GM12878 (cell line): ENCODE data around the gene DEFB114. TPM values are rescaled to one million over a fixed set of nuclear protein-coding genes. Genes with fewer than 3 reads are reported as not detected.

Source experiments
- ATAC-seq: fragments of 200-7000 bp; cut with Tn5 transposase; 3 replicates; pipeline ENCODE4 v1.9.1; 2020; ENCODE audit warnings: mild to moderate bottlenecking, moderate library complexity
- BruUV-seq: library from RNA; stranded (reverse); fragments of 400-500 nt; replicated peaks from 2 replicates; lab custom pipeline; 2021; lab: Mats Ljungman, UMichigan
- CTCF ChIA-PET: fragments of 300-600 bp; sonication (Branson Sonifier 250); formaldehyde crosslinking; extraction: SDS; loops from one replicate; lab custom pipeline; 2021; ENCODE audit warnings: inconsistent platforms; lab: Yijun Ruan, JAX
- POLR2A ChIA-PET: fragments of 350-600 bp; formaldehyde crosslinking; extraction: SDS; loops from one replicate; lab custom pipeline; 2021; ENCODE audit warnings: inconsistent platforms; lab: Charles Lee
- RAD21 ChIA-PET: fragments of 300-600 bp; sonication (Branson Sonifier 250); formaldehyde crosslinking; loops from one replicate; lab custom pipeline; 2023; ENCODE audit warnings: antibody characterized with exemption; ENCODE audit not compliant: unreplicated experiment; lab: Charles Lee
- SMC1A ChIA-PET: fragments of 300-600 bp; sonication (Branson Sonifier 250); formaldehyde crosslinking; loops from one replicate; lab custom pipeline; 2023; ENCODE audit not compliant: unreplicated experiment, uncharacterized antibody; lab: Charles Lee
- DNase-seq: peaks from one replicate; pipeline ENCODE4 v3.0.0-alpha.2; 2011; ENCODE audit warnings: low read depth, low spot score
- FAIRE-seq: peaks from 3 replicates; lab custom pipeline; 2011; peaks lifted over from hg19 to GRCh38; lab: Jason Lieb, UNC
- H2AFZ ChIP-seq: 2 replicates; pipeline ENCODE4 v1.6.0; 2011; ENCODE audit warnings: low read depth, low read length, control low read depth; ENCODE audit not compliant: control insufficient read depth
- H3K27ac ChIP-seq: 2 replicates; pipeline ENCODE4 v1.5.1; 2011; ENCODE audit warnings: control low read depth; ENCODE audit not compliant: control insufficient read depth, insufficient read depth
- H3K27me3 ChIP-seq, 2 experiments: replicated peaks in 1 of 2; 2 replicates each; pipeline versions ENCODE4 v1.6.0 to v1.6.1; 2011; ENCODE audit warnings: low read length in 1 of 2; ENCODE audit not compliant: control insufficient read depth in 2 of 2, insufficient read depth in 2 of 2
- H3K36me3 ChIP-seq, 2 experiments: 2 replicates each; pipeline ENCODE4 v1.5.1; 2011; ENCODE audit warnings: low read length in 1 of 2; ENCODE audit not compliant: control insufficient read depth in 2 of 2, insufficient read depth in 2 of 2
- H3K4me1 ChIP-seq: 2 replicates; pipeline ENCODE4 v1.6.1; 2011; ENCODE audit warnings: mild to moderate bottlenecking, low read length, moderate library complexity, mixed read lengths; ENCODE audit not compliant: control insufficient read depth, insufficient read depth
- H3K4me2 ChIP-seq: 2 replicates; pipeline ENCODE4 v1.6.0; 2011; ENCODE audit warnings: control low read depth; ENCODE audit not compliant: control insufficient read depth, insufficient read depth
- H3K4me3 ChIP-seq: fragments of 200-600 bp; sonication (generic); 2 replicates; pipeline ENCODE4 v1.5.1; 2016
- H3K79me2 ChIP-seq: 2 replicates; pipeline ENCODE4 v1.6.0; 2011; ENCODE audit warnings: low read length; ENCODE audit not compliant: control insufficient read depth, insufficient read depth
- H3K9ac ChIP-seq: 2 replicates; pipeline ENCODE4 v1.8.0; 2011; ENCODE audit warnings: low read length, control low read depth, mixed read lengths; ENCODE audit not compliant: control insufficient read depth, insufficient read depth
- H3K9me3 ChIP-seq: replicated peaks from 3 replicates; pipeline ENCODE4 v1.5.1; 2011; ENCODE audit warnings: mild to moderate bottlenecking, low read length; ENCODE audit not compliant: control insufficient read depth, insufficient read depth
- H4K20me1 ChIP-seq: 2 replicates; pipeline ENCODE4 v1.6.0; 2011; ENCODE audit not compliant: control insufficient read depth, insufficient read depth
- CHD2 ChIP-seq: IDR thresholded peaks from 2 replicates; pipeline ENCODE4 v1.6.1; 2011; ENCODE audit warnings: low read depth, low read length, improper control_type of control experiment, borderline replicate concordance
- FOS ChIP-seq: IDR thresholded peaks from 3 replicates; pipeline ENCODE4 v1.6.1; 2011; ENCODE audit warnings: borderline replicate concordance; ENCODE audit not compliant: insufficient read length; ENCODE audit errors: extremely low read depth
- PBX3 ChIP-seq: IDR thresholded peaks from 2 replicates; pipeline ENCODE4 v1.6.1; 2011; ENCODE audit warnings: mild to moderate bottlenecking, low read depth, low read length, moderate library complexity; ENCODE audit not compliant: insufficient replicate concordance
- POLR2A ChIP-seq: IDR thresholded peaks from 2 replicates; pipeline ENCODE4 v1.6.1; 2011; ENCODE audit warnings: low read depth, mild to moderate bottlenecking, low read length
- RAD21 ChIP-seq: IDR thresholded peaks from 2 replicates; pipeline ENCODE4 v1.6.1; 2011; ENCODE audit warnings: mild to moderate bottlenecking, low read depth, low read length, moderate library complexity; ENCODE audit not compliant: insufficient read depth
- SMC3 ChIP-seq: IDR thresholded peaks from 2 replicates; pipeline ENCODE4 v1.6.1; 2011; ENCODE audit warnings: low read length, improper control_type of control experiment, borderline replicate concordance
- TCF7 ChIP-seq: IDR thresholded peaks from 2 replicates; pipeline ENCODE4 v1.6.1; 2014; ENCODE audit warnings: antibody characterized with exemption, borderline replicate concordance
- WGBS: methylation state at CpG from one replicate; pipeline ENCODE4 v1.1.6; 2016; ENCODE audit warnings: low lambda C conversion rate; ENCODE audit not compliant: insufficient replicate concordance, insufficient coverage; ENCODE audit errors: missing lambda C conversion rate; 5-methylcytosine and 5-hydroxymethylcytosine counted together
- in situ Hi-C: fragments of 300-500 bp; cut with MboI; formaldehyde crosslinking; loops from 9 replicates; pipeline ENCODE4 v1.14.3; 2018; ENCODE audit warnings: mixed read lengths
- intact Hi-C: fragments of 100-400 bp; cut with micrococcal nuclease; formaldehyde crosslinking; loops from one replicate; pipeline ENCODE4 v1.14.2; 2022; ENCODE audit not compliant: unreplicated experiment
- polyA plus RNA-seq, 11 experiments: library from polyadenylated mRNA; depleted of rRNA in 4 of 11; unstranded in 6 of 11; stranded (reverse) in 5 of 11; fragments of >200 nt; fragmentation: Nextera tagmentation in 4 of 11; fragmentation: Illumina TruSeq in 1 of 11; extraction: Ambion mirVana in 4 of 11; extraction: Trizol in 1 of 11; gene quantifications; 1 replicate in 1 of 11; 2 replicates in 10 of 11; pipeline versions ENCODE4 v1.2.1 to v1.2.3, GENCODE V29; 2011 to 2016; ENCODE audit warnings: inconsistent platforms in 2 of 11, missing spikeins in 2 of 11, low read depth in 1 of 11
- total RNA-seq, 4 experiments: library from RNA; depleted of rRNA in 3 of 4; stranded (reverse); fragments of >200 nt in 3 of 4; fragmentation: Illumina TruSeq in 1 of 4; extraction: Trizol in 1 of 4; gene quantifications; 2 replicates each; pipeline versions ENCODE4 v1.2.1 to v1.2.3, GENCODE V29; 2013 to 2021
- TF ChIP-seq, protein P1 (sequence below), 3 experiments: IDR thresholded peaks in 2 of 3; conservative IDR thresholded peaks in 1 of 3; 2 replicates each; pipeline ENCODE4 v1.5.1; 2011; ENCODE audit warnings: low read depth in 3 of 3, low read length in 3 of 3, mild to moderate bottlenecking in 3 of 3, control low read depth in 2 of 3, moderate library complexity in 2 of 3, inconsistent platforms in 1 of 3, mixed read lengths in 1 of 3; ENCODE audit not compliant: control insufficient read depth in 2 of 3, insufficient read depth in 1 of 3; ENCODE audit errors: extremely low read depth in 1 of 3
- TF ChIP-seq, protein P2 (sequence below): fragments of 450-650 bp; IDR thresholded peaks from 2 replicates; pipeline ENCODE4 v1.6.1; 2017; ENCODE audit warnings: mild to moderate bottlenecking, moderate library complexity

DEFB114 gene
- total and polyA plus RNA-seq, 10 of the 15 experiments (the other 5 are each of a cell fraction or from before 2014, with no cell fraction given) = not detected

- Histone ChIP-seq H3K36me3 (no peaks in the 10 kb centered on the region), H3K4me2 (no peak overlapping the region), H3K4me1 (no peaks in the 10 kb centered on the region), H3K79me2 (no peaks in the 10 kb centered on the region), H3K27me3 (no peaks in the 10 kb centered on the region), H2AFZ (no peak overlapping the region), H3K27ac (no peak overlapping the region), H3K9me3 (no peaks in the 10 kb centered on the region), H3K9ac (no peak overlapping the region), H3K4me3 (no peak overlapping the region), H4K20me1 (no peaks in the 10 kb centered on the region)
- FAIRE-seq (no peak), DNase-seq (no peak), ATAC-seq (no peak)
- ChIA-PET POLR2A (no interaction called here), SMC1A (interaction anchor here (1.1 kb wide), 1 partner anchor 22 kb away, joined by 3 read pairs; no protein-coding TSS in a partner anchor), CTCF (no interaction called here), RAD21 (no interaction called here)
- in situ Hi-C loops = no loop called here
- intact Hi-C loops = no loop called here
- TF ChIP-seq, protein P1, sequence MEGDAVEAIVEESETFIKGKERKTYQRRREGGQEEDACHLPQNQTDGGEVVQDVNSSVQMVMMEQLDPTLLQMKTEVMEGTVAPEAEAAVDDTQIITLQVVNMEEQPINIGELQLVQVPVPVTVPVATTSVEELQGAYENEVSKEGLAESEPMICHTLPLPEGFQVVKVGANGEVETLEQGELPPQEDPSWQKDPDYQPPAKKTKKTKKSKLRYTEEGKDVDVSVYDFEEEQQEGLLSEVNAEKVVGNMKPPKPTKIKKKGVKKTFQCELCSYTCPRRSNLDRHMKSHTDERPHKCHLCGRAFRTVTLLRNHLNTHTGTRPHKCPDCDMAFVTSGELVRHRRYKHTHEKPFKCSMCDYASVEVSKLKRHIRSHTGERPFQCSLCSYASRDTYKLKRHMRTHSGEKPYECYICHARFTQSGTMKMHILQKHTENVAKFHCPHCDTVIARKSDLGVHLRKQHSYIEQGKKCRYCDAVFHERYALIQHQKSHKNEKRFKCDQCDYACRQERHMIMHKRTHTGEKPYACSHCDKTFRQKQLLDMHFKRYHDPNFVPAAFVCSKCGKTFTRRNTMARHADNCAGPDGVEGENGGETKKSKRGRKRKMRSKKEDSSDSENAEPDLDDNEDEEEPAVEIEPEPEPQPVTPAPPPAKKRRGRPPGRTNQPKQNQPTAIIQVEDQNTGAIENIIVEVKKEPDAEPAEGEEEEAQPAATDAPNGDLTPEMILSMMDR (IDR thresholded peaks at IDR 0.05 in 2 of 3, conservative IDR thresholded peaks at IDR 0.05 in 1 of 3; ENCODE audit: control insufficient read depth in 2 of 3, extremely low read depth in 1 of 3, insufficient read depth in 1 of 3, low read depth in 3 of 3, low read length in 3 of 3) = peak in 1 of 3 experiments; percentile 12; a peak in 2 of 6 replicates
- no peak for TF ChIP-seq SMC3
- TF ChIP-seq RAD21 = peak; percentile 44
- TF ChIP-seq, all 136 proteins: peak for 2
- 12% methylated on average over 3 of the region's 3 CpGs for WGBS
- BruUV-seq = no TSS peak
Measured at GRCh38 chr6:49923826-49924225, 40.1 kb downstream of the DEFB114 start.

- no peaks in the 10 kb centered on the region for H3K4me1 ChIP-seq
- H3K79me2 ChIP-seq = no peaks in the 10 kb centered on the region
- ChIA-PET CTCF (no interaction called here), POLR2A (interaction anchor here (0.6 kb wide), 1 partner anchor 604 kb away, joined by 3 read pairs; no protein-coding TSS in a partner anchor), RAD21 (no interaction called here), SMC1A (no interaction called here)
- no TSS peak for BruUV-seq
- no peak for FAIRE-seq
- in situ Hi-C loops (no loop called here), intact Hi-C loops (no loop called here)
- ATAC-seq = no peak
- no peaks in the 10 kb centered on the region for H3K36me3 ChIP-seq
- 3% methylated on average over 5 of the region's 5 CpGs for WGBS
- no peak overlapping the region for H3K4me2 ChIP-seq
- no peak overlapping the region for H3K27ac ChIP-seq
- H4K20me1 ChIP-seq = no peaks in the 10 kb centered on the region
- H3K27me3 ChIP-seq = no peaks in the 10 kb centered on the region
- no peak overlapping the region for H2AFZ ChIP-seq
- H3K9me3 ChIP-seq = no peaks in the 10 kb centered on the region
- DNase-seq = no peak
- H3K4me3 ChIP-seq = no peak overlapping the region
- H3K9ac ChIP-seq = no peak overlapping the region
- no peak for TF ChIP-seq POLR2A
- TF ChIP-seq, protein P2, sequence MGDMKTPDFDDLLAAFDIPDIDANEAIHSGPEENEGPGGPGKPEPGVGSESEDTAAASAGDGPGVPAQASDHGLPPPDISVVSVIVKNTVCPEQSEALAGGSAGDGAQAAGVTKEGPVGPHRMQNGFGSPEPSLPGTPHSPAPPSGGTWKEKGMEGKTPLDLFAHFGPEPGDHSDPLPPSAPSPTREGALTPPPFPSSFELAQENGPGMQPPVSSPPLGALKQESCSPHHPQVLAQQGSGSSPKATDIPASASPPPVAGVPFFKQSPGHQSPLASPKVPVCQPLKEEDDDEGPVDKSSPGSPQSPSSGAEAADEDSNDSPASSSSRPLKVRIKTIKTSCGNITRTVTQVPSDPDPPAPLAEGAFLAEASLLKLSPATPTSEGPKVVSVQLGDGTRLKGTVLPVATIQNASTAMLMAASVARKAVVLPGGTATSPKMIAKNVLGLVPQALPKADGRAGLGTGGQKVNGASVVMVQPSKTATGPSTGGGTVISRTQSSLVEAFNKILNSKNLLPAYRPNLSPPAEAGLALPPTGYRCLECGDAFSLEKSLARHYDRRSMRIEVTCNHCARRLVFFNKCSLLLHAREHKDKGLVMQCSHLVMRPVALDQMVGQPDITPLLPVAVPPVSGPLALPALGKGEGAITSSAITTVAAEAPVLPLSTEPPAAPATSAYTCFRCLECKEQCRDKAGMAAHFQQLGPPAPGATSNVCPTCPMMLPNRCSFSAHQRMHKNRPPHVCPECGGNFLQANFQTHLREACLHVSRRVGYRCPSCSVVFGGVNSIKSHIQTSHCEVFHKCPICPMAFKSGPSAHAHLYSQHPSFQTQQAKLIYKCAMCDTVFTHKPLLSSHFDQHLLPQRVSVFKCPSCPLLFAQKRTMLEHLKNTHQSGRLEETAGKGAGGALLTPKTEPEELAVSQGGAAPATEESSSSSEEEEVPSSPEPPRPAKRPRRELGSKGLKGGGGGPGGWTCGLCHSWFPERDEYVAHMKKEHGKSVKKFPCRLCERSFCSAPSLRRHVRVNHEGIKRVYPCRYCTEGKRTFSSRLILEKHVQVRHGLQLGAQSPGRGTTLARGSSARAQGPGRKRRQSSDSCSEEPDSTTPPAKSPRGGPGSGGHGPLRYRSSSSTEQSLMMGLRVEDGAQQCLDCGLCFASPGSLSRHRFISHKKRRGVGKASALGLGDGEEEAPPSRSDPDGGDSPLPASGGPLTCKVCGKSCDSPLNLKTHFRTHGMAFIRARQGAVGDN = no peak
- no peak for TF ChIP-seq TCF7
- TF ChIP-seq FOS = no peak
- TF ChIP-seq PBX3 = no peak
- no peak for TF ChIP-seq CHD2
Measured at GRCh38 chr6:49919935-49920644, 43.9 kb downstream of the DEFB114 start.
